ENCODE measurements around the gene MARCHF2.

Gene MARCHF2

DNA sequence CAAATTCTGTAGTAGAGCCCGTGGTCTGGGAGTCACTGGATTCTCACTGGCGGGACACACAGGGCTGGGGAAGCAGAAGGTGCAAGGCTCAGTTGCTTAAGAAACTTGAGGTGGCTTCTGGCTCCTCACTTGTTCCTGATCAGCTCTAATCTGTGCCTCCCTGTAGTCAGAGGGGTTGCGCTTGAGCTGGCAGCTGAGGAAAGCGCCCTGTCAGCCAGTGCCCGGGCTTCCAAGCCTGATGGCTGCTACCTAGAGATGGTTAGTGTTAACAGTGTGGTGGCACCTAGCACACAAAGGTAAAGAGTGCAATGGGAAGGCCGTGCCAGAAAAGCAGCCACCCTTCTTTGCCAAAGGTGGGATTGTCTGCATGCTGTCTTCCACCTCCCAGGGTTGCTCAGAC, 40.5 kb downstream of the MARCHF2 start:
- no peak for DNase-seq (ENCODE audit: low spot score)

DNA sequence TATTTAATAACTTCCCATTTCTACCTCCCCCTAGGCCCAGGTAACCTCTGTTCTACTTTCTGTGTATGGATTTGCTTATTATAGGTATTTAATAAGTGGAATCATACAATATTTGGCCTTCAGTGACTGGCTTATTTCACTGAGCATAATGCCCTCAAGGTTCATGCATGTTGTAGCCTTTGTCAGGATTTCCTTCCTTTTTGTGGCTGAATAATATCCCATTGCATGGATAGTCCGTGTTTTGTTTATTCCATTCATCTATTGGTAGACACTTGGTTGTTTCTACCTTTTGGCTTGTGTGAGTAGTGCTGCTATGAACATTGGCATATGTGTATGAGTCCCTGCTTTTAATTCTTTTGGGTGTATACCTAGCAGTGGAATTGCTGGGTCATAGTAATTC, 41.1 kb downstream of the MARCHF2 start:
- DNase-seq (ENCODE audit: low spot score) = no peak

DNA sequence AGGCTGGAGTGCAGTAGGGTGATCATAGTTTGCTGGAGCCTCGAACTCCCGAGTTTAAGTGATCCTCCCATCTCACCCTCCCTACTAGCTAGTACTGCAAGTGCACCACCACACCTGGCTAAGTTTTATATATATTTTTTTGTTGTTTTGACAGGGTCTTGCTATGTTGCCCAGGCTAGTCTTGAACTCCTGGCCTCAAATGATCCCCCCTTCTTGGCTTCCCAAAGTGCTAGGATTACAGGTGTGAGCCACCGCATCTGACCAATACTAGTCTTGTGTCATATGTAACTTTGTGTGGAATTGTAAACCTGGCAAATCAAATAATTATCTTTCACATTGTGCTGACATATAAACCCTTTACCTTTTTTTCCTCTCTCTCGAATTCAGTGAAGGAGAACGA, 41.9 kb downstream of the MARCHF2 start:
- DNase-seq (ENCODE audit: low spot score) = no peak

DNA sequence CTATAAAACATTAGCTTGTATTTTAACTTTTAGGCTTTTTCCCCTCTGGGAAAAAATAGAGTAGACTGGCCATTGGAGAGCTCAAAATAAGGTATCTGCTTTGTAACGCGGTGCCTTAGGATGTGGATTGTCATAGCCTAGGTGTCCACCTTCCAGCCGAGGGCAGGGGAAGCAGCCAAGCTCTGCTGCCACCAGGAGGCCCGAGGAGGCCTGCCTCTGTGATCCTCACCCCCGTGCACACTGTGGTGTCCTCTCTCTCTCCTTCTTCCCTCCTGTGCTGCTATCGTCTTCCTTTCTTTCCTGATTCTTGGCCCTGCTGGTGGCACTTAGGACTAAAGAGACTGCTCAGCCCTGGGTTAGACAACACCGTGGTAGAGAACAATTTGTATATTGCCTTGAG, 43.0 kb downstream of the MARCHF2 start:
- peak; percentile 47 for DNase-seq (ENCODE audit: low spot score)

DNA sequence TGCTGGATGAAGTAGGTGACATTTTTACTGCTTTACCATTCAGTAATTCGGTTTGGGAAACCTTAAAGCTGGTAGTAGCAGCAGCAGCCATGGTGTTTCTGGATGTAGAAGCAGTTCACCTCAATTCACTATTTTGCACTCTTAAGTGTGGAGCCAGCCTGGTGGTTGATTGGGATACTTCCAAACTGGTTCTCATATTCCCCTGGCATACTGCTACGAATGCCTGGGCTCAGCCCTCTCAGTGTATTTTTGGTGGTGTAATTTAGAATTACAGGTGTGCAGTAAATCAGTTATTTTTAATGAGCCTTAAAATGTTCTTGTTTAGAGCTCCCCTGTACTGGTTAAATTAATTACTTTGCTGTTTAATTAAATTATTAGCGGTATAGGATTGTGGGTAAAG, 44.1 kb downstream of the MARCHF2 start:
- no peak for DNase-seq (ENCODE audit: low spot score)

DNA sequence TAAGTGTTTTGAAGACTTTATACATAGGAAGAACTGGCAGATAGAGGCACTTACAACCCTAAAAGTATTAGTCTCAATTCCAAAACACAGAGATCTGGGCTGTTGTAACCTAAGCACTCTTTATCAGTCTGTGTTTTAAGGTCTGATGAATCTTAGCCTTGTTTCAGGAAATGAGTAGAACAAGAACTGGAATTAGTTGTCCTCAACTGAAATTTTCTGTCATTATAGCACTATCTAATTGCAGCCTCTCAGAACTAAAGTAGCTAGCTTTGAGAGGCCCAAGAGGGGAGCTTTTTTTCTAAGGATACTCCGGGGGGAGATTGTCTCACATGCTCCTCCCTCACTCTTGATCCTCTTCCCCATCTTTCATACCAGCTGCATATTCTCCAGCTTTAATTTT, 44.7 kb downstream of the MARCHF2 start:
- no peak for DNase-seq (ENCODE audit: low spot score)

DNA sequence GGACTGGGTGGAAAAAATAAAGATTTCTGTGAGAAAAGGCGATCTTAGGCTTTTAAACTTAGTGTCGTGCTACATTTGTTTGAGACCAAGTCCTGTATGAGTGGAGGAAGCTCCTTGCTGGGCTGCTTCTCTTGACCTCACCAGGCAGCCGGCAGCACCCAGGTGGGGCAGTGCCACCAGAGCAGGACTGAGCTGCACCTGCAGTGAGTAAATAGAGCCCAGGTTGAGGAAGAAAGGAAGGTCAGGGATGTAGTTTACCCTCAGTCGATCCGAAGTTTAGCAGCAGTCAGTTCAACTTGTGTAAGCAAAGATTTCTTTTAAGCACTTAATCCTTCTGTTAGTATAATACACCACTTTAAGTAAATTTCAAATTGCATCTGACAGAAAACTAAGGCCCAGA, 45.3 kb downstream of the MARCHF2 start:
- no peak for DNase-seq (ENCODE audit: low spot score)

DNA sequence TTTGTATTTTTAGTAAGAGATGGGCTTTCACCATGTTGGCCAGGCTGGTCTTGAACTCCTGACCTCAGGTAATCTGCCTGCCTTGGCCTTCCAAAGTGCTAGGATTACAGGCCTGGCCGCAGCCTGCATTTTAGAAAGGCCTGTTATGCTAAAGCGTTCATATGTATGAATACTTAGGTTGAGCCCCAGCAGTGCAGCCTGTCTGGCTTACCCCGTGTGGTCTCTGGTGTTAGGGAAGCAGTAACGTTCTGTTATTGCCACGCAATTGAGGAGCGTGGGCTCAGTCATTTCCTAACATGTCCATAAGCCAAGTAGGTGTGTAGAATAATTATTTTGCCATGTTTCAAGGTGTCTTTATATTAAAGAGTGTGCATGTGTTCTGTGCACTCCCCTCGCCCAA, 46.0 kb downstream of the MARCHF2 start:
- DNase-seq (ENCODE audit: low spot score) = no peak

DNA sequence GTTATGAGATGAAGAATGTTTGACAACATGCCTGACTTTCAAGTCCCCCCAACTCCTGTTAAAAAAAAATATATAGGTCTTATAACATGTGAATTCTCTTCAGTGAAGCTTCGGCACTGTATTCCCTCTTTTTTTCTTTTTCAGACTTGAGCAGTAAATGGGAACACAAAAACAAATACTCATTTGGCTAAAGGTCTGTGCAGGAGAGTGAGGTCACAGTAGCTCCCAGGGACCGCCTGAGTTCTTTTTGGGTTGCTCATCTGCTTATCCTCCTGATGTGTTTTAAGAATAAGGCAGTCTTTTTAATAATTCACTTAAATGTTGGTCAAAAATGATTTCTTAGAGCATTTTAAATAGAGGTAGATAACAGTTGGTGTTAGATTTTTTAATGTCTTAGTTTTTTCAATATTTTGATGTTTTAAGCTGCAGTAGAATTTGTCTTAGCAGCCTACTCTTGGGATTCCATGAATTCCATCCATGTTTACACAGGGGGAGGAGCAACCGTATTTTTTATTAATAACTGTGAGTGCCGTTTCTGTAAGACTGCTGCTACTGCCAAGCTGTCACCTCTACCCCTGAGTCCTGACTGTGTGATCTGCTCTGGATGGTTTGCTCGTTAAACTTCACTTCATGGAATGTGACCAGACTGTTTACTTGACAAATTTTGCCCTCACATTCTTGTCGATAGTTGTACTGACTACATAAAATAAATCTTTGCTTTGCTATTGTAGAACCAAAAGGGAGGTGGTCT, 46.6 kb downstream of the MARCHF2 start:
- no peak for DNase-seq (ENCODE audit: low spot score)

DNA sequence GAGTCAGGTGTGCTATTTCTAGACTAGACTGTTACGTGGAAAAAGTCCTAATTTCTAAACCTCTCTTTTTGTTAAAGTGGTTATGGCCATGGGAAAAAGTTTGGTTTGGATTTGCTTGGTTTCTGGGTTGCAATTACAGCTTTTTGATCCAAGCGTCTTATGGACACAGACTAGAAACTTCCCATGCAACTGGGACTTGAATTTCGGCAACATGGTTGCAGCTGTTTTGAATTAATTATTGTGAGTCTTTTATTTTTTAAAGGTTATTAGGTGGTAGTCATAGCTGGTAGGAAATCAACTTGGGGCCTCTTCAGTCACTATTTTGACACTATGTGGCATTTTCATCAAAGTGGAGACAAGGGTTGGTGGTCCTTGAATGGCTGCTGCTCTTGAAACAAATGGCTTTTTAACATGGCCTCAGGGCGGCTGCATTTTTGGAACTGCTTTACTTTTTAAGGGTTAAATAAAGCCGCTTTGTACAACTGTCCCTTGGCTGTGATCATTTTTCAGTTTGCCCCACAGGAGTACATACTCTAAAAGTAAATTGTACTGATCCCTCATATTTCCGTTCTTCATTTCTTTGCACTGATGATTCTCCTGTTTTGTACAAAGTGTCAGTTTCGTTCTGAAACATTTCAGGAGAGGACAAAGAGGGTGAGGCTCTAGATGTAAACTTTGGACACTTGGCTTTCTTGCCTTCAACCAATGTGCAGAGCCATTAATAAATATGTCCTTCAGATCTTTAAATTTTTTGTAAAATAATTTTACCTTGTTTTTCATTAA, 47.6 kb downstream of the MARCHF2 start:
- DNase-seq (ENCODE audit: low spot score) = no peak

DNA sequence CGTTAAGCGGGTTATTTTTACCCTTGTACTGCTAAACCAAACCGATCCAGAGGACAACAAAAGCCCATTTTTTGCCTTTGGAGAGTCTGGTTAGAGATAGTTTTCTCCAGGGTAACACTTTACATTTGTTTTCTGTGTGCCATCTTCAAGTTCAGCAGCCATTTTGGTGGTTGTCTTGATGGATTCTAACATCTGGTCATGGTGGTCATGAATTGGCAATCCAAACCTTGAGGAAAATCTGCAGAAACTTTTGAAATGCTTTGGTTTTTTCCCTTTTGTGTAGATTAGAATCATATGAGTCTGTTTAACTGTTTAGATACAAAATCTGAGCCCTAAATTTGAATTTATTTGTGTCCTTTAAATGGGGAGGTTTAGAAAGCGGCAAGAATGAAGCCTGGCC, 48.3 kb downstream of the MARCHF2 start:
- DNase-seq (ENCODE audit: low spot score) = no peak

DNA sequence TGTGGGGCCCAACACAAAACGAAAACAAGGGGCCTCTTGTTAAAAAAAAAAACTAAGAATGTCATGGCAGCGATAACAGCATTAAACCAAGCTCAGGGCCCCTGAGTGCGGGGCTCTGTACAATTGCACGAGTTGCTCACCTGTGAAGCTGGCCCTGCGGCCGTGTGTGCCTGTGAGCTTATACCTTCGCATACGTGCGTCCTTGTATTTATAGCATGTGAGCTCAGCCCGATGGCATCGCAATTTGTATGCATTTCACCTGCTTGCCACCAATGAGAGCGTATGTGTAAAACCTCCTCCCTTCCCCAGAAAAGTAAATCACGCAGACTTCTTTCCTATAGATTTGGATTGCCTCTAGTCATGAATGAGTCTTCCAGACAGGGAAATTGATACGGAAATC, 48.8 kb downstream of the MARCHF2 start:
- DNase-seq (ENCODE audit: low spot score) = no peak

DNA sequence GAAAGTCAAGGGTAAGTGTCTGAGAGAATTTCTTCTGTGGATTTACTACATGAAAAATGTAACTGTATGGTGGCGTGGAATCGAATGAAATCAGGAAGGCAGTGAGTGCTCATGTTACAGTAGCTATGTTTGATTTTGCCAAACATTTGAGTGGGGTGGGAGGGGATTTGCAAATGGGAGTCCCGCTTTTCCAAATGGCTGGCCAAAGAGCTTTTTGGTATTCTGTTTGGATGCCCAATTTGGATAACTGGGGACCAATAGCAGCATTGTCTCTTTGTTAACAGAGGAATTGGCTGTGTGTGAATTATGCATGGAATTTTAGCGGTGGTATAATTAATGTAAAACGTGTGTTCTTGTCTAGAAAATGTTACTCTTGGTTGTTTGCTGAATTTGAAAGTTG, 49.5 kb downstream of the MARCHF2 start:
- DNase-seq (ENCODE audit: low spot score) = no peak

DNA sequence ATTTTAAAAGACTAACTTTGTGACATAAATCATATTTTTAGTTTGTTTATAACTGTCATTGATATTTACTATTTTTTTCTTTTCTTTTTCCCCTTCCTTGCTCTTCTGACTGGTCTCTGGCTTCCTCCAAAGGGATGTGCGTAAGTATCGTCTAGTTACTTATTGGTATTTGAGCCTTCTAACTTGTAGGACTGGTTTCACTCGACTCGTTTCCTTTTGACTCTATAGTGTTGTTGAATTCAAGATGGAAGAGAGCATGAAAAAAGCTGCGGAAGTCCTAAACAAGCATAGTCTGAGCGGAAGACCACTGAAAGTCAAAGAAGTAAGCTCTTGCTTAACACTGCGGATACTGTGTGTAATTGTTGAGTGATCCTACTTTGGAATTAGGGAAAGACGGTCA, 50.3 kb downstream of the MARCHF2 start:
- no peak for DNase-seq (ENCODE audit: low spot score)

DNA sequence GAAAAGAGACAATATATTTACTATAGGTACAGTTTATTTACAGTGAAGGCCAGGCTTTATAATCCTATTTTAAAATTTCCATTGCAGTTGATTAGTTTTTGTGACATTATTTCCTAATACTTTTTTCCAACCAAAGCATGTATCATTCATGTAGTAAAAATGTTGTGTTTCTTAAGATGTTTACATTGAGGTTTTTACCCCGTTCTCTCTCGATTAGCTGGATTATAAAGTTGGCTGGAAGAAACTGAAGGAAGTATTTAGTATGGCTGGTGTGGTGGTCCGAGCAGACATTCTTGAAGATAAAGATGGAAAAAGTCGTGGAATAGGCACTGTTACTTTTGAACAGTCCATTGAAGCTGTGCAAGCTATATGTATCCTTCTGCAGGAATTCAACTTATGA, 52.9 kb downstream of the MARCHF2 start:
- no peak for DNase-seq (ENCODE audit: low spot score)

DNA sequence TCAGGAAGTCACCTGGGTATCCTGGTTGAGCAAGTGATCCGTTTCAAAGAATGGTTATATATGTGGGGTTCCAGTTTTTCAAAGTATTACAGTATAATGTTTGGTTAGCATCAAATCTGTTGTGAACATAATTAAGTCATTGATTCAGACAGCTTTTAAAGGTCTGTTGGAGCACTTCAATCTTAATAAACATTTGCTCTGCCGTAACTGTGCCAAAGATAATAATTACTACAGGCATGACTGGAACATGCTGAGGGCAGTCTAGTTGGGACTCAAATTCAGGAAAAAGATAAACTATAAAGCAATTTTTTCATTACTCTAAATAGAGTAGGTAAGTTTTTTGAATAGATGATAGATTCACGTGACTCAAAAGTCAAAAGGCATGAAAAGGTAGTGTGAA, 55.0 kb downstream of the MARCHF2 start:
- no peak for DNase-seq (ENCODE audit: low spot score)

DNA sequence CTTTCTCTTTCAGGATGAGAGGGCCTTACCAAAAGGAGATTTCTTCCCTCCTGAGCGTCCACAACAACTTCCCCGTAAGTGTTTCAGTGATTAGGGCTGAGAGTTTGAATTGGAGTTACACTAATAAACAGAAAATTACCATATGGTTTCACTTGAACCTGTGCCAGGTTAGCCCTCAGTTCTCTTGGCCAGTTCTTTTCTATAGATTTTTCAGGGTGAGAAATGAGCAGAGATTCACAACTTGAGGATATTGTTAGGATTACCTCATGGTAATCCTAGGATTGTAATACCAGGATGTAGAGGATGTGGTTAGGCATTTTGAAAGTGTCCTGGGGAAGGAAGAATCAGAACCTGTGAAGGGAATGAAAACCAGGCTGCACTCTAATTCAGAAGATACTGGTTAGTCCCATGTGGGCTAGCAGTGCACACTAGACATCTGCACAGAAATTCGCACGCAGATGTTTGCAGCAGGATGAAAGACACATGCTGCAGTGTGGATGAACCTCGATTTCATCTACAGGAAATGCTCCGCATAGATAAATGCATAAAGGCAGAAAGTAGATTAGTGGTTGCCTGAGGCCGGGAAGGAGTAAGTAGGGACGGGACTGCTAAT, 55.8 kb downstream of the MARCHF2 start:
- no peak for DNase-seq (ENCODE audit: low spot score)

DNA sequence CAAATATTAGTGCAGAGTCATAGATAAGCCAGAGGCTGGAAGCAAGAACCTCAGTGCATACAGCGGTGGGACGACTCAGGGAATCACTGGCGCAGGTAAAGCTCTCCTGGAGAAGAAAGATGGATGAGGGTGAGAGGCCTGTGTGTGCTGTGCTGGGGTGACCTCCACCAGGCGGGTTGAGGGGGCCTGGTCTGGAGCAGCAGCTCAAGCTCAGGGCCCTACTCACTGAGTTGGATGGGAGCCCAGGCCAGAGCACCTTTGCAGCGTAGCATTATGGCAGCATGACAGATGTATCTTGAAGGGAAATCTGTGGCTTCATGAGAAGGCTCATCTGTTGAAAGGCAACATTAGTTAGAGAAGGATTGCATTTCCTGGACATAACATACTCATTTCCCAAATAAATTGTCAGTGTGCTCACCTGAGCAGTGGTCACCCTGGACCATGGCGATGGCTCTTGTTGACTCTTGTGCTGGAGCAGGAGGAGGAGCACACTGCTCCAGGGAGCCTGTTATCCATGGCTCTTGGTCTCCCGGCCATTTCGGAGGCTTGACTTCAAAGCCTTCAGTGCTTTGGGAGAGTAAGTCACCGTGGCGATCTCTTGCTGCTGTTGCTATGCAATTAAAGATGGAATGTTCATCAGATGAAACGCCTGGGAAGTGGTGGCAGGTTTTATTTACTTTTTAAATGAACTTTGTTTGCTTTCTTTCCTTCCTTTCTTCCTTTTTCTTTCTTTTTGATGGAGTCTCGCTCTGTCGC, 56.7 kb downstream of the MARCHF2 start:
- no peak for DNase-seq (ENCODE audit: low spot score)

DNA sequence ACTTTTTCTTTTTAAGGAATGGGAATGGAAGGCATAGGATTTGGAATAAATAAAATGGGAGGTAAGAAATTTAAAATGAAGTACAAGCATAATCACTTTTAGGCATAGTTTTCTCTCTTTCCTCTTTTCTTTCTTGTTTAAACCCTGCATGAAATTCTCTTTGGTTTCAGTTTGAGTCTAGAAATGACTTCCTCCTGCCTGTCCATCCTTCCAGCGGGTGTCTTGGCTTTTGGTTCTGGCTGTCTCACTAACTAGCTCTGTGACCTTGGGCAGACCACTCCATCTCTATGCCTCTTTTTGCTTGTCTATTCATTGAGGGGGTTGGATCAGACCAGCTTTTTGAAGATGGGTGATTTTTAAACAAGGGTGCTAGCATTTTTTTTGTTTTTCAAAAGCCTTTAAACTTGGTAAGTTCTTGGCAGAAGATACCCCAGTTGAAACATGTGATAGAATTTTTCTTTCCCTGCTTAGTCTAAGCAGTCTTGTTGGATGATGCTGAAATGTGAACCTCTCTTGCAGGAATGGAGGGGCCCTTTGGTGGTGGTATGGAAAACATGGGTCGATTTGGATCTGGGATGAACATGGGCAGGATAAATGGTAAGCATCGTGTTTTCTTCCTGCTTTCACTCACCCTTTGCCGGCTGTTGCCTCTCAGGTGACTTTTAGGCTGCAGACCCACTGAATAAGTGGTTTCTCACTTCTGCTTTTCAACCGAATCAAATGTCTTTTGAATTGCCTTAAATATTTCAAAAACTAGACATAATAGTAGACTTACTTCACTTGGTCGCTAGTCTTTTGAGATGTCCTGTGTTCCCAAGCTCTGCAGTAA, 60.8 kb downstream of the MARCHF2 start:
- DNase-seq (ENCODE audit: low spot score) = no peak

DNA sequence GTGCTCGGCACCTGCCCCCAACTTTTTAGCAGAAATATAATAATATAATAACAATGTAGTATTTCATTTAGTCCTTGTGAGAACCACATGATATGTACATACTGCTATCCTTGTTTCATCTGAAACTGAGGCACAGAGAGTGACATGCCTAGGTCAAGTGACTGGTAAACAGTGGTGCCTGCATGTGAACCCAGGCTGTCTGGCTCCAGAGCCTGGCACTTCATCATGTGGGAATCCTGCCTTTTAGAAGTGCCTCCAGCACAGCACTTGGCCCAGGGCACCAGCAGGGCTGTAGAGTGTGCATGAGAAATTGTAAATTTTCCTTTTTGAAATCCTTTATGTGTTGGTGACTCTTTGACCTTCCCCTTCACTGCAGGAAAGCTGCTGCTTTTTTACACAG, 61.9 kb downstream of the MARCHF2 start:
- DNase-seq (ENCODE audit: low spot score) = no peak

DNA sequence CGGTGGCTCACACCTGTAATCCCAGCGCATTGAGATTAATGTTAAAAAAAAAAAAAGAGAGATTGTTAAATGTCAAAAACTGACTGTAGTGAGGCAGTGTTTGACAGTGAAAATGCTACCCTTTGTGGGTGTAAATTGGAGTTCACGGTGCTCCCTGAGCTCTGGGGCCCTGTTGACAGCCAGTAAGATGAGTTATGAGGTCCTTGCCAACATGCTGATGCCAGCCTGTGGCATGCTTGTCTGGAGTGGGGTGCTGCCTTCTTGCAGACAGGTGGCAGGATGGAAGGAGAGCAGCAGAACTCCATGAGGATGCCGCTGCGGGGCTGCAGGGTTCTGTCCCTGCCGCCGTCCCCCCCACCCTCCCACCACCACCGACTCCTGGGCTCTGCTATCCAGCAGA, 63.4 kb downstream of the MARCHF2 start:
- DNase-seq (ENCODE audit: low spot score) = no peak

DNA sequence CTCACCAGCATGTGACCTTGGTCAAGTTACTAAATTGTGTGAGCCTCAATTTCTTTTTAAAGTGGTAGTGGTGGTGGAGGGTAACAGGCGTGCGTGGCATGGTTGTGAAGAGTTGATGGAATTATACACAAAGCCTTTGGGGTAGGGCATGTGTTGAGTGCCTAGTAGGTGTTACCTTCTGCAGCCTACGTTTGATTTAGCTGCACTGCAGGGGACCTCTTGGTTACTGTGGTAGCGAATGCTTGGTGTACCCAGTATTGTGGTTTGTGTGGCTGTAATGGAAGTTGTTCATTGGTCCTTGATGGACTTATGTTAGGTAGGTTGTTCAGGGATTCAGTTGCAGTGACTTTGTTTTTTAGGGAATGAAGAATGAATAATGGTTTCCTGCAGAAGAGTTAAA, 64.8 kb downstream of the MARCHF2 start:
- no peak for DNase-seq (ENCODE audit: low spot score)

All from iPS-NIHi11 (cell line).